Uterus (tissue), 2 donors: ENCODE data around the gene CRISP1.

Experiments
- CTCF ChIP-seq, 4 experiments: fragments of 200-600 bp in 2 of 4; fragments of 450-650 bp in 2 of 4; sonication (generic) in 2 of 4; IDR thresholded peaks; one replicate each; pipeline ENCODE4 v1.5.1; 2016 to 2019; ENCODE audit warnings: antibody characterized with exemption in 4 of 4, mild to moderate bottlenecking in 2 of 4, moderate library complexity in 1 of 4
- POLR2A ChIP-seq, 2 donors: fragments of 450-650 bp; IDR thresholded peaks; one replicate each; pipeline ENCODE4 v1.6.1; 2016; ENCODE audit warnings: antibody characterized with exemption in 2 of 2, mild to moderate bottlenecking in 1 of 2, moderate library complexity in 1 of 2

- TF ChIP-seq CTCF (IDR thresholded peaks at IDR 0.05) (no peak), POLR2A (IDR thresholded peaks at IDR 0.05) (no peak)
These were observed 10.1 kb downstream of the CRISP1 start for GRCh38 chr6:49856282-49856681.
